BLaER1 (cell line): ENCODE data around the gene RAB8A.
"Not testable (repeated sequence)": the region's sequence is repeated elsewhere in the genome, so short reads cannot be mapped to it uniquely, and the experiment has no call there.

Source experiments
- H3K27ac ChIP-seq: shearing (Covaris generic); formaldehyde crosslinking; 2 replicates; pipeline ENCODE4 v1.8.1; 2022
- H3K27me3 ChIP-seq: shearing (Covaris generic); formaldehyde crosslinking; 2 replicates; pipeline ENCODE4 v1.8.1; 2022
- H3K36me3 ChIP-seq: shearing (Covaris generic); formaldehyde crosslinking; 2 replicates; pipeline ENCODE4 v1.8.1; 2022
- H3K4me1 ChIP-seq: shearing (Covaris generic); formaldehyde crosslinking; 2 replicates; pipeline ENCODE4 v1.8.1; 2022
- H3K4me2 ChIP-seq: shearing (Covaris generic); formaldehyde crosslinking; 2 replicates; pipeline ENCODE4 v1.8.1; 2022
- H3K4me3 ChIP-seq: shearing (Covaris generic); formaldehyde crosslinking; 2 replicates; pipeline ENCODE4 v1.8.1; 2022
- H3K9ac ChIP-seq: shearing (Covaris generic); formaldehyde crosslinking; 2 replicates; pipeline ENCODE4 v1.8.1; 2022
- H3K9me3 ChIP-seq: shearing (Covaris generic); formaldehyde crosslinking; 2 replicates; pipeline ENCODE4 v1.8.1; 2022
- H4K20me1 ChIP-seq: shearing (Covaris generic); formaldehyde crosslinking; 2 replicates; pipeline ENCODE4 v1.8.1; 2022
- Cebpa-rat ChIP-seq: shearing (Covaris generic); IDR thresholded peaks from 2 replicates; pipeline ENCODE4 v1.8.1; 2022

Gene RAB8A

GRCh38 chr19:16077984-16078758, 33.5 kb upstream of the RAB8A start:
- Histone ChIP-seq H3K36me3 (peaks cover 34% of the 10 kb centered on the region), H3K9ac (peak overlapping the region; percentile 99), H3K4me2 (peak overlapping the region; percentile 90), H3K9me3 (no peaks in the 10 kb centered on the region), H4K20me1 (peaks cover 43% of the 10 kb centered on the region), H3K4me3 (peak overlapping the region; percentile 97), H3K27ac (peak overlapping the region; percentile 99), H3K4me1 (peaks cover 69% of the 10 kb centered on the region), H3K27me3 (no peaks in the 10 kb centered on the region)
- TF ChIP-seq Cebpa-rat = no peak

- Histone ChIP-seq H3K9ac (peak overlapping the region; percentile 99), H3K9me3 (no peaks in the 10 kb centered on the region), H4K20me1 (peaks cover 51% of the 10 kb centered on the region), H3K27ac (peak overlapping the region; percentile 99), H3K4me3 (peak overlapping the region; percentile 97), H3K4me2 (peak overlapping the region; percentile 90), H3K27me3 (no peaks in the 10 kb centered on the region), H3K4me1 (peaks cover 69% of the 10 kb centered on the region), H3K36me3 (peaks cover 42% of the 10 kb centered on the region)
- no peak for TF ChIP-seq Cebpa-rat
Observed at GRCh38 chr19:16078759-16079707, 32.7 kb upstream of the RAB8A start.

- no peak overlapping the region for H3K4me3 ChIP-seq
- no peaks in the 10 kb centered on the region for H3K27me3 ChIP-seq
- peak overlapping the region; percentile 69 for H3K9ac ChIP-seq
- H3K4me2 ChIP-seq = peak overlapping the region; percentile 90
- H3K36me3 ChIP-seq = peaks cover 89% of the 10 kb centered on the region
- H3K4me1 ChIP-seq = peaks cover 100% of the 10 kb centered on the region
- peaks cover 58% of the 10 kb centered on the region for H4K20me1 ChIP-seq
- TF ChIP-seq Cebpa-rat = no peak
- no peaks in the 10 kb centered on the region for H3K9me3 ChIP-seq
- peak overlapping the region; percentile 99 for H3K27ac ChIP-seq
Observed at GRCh38 chr19:16084067-16084685, 27.5 kb upstream of the RAB8A start.

GRCh38 chr19:16085115-16085514, 26.6 kb upstream of the RAB8A start:
- Histone ChIP-seq H3K9me3 (no peaks in the 10 kb centered on the region), H3K27ac (peak overlapping the region; percentile 99), H3K4me3 (peak overlapping the region; percentile 41), H3K4me2 (peak overlapping the region; percentile 90), H3K9ac (peak overlapping the region; percentile 69), H3K36me3 (peaks cover 96% of the 10 kb centered on the region), H3K4me1 (peaks cover 100% of the 10 kb centered on the region), H3K27me3 (no peaks in the 10 kb centered on the region), H4K20me1 (peaks cover 49% of the 10 kb centered on the region)
- no peak for TF ChIP-seq Cebpa-rat

GRCh38 chr19:16087404-16087803, 24.3 kb upstream of the RAB8A start:
- H3K36me3 ChIP-seq = peaks cover 96% of the 10 kb centered on the region
- peaks cover 26% of the 10 kb centered on the region; the same call in 1 of the 2 replicates for H4K20me1 ChIP-seq
- peak overlapping the region; percentile 90 for H3K4me2 ChIP-seq

GRCh38 chr19:16087940-16088339, 23.7 kb upstream of the RAB8A start:
- Histone ChIP-seq H3K4me1 (peaks cover 98% of the 10 kb centered on the region), H3K36me3 (peaks cover 96% of the 10 kb centered on the region), H3K4me2 (peak overlapping the region; percentile 90), H3K9ac (peak overlapping the region; percentile 1; the same call in 1 of the 2 replicates), H4K20me1 (peaks cover 24% of the 10 kb centered on the region; the same call in 1 of the 2 replicates), H3K4me3 (no peak overlapping the region), H3K27ac (peak overlapping the region; percentile 99), H3K27me3 (no peaks in the 10 kb centered on the region), H3K9me3 (no peaks in the 10 kb centered on the region)
- TF ChIP-seq Cebpa-rat = no peak

More at GRCh38 chr19:16087404-16087803, 24.3 kb upstream of the RAB8A start:
- not testable (repeated sequence) for H3K9me3 ChIP-seq, H3K27me3 ChIP-seq, H3K4me3 ChIP-seq
- Histone ChIP-seq H3K4me1 (peaks cover 98% of the 10 kb centered on the region), H3K27ac (peak overlapping the region; percentile 99), H3K9ac (peak overlapping the region; percentile 73; the same call in 1 of the 2 replicates)

GRCh38 chr19:16088351-16089009, 23.2 kb upstream of the RAB8A start:
- Histone ChIP-seq H3K4me3 (no peak overlapping the region), H3K9ac (peak overlapping the region; percentile 1; the same call in 1 of the 2 replicates), H3K4me1 (peaks cover 98% of the 10 kb centered on the region), H3K27ac (peak overlapping the region; percentile 99), H3K9me3 (no peaks in the 10 kb centered on the region), H3K36me3 (peaks cover 96% of the 10 kb centered on the region), H4K20me1 (peaks cover 19% of the 10 kb centered on the region; the same call in 1 of the 2 replicates), H3K4me2 (peak overlapping the region; percentile 90), H3K27me3 (no peaks in the 10 kb centered on the region)
- no peak for TF ChIP-seq Cebpa-rat

- H3K4me3 ChIP-seq = no peak overlapping the region
- H3K9ac ChIP-seq = no peak overlapping the region
- peak overlapping the region; percentile 28 for H3K27ac ChIP-seq
- peaks cover 98% of the 10 kb centered on the region for H3K4me1 ChIP-seq
- peaks cover 96% of the 10 kb centered on the region for H3K36me3 ChIP-seq
- no peaks in the 10 kb centered on the region for H3K27me3 ChIP-seq
- H3K4me2 ChIP-seq = peak overlapping the region; percentile 22; the same call in 1 of the 2 replicates
- no peaks in the 10 kb centered on the region for H3K9me3 ChIP-seq
- no peak for TF ChIP-seq Cebpa-rat
- peaks cover 12% of the 10 kb centered on the region for H4K20me1 ChIP-seq
Observed at GRCh38 chr19:16089010-16089846, 22.5 kb upstream of the RAB8A start.
